Upper lobe of right lung (tissue), 1 donor: ENCODE results near the gene EIF1. TPM values are rescaled to one million over a fixed set of nuclear protein-coding genes. Genes with fewer than 3 reads are reported as not detected.

Experiments used
- ATAC-seq: fragments of 200-7000 bp; cut with Tn5 transposase; one replicate; pipeline ENCODE4 v1.9.1; 2020; ENCODE audit warnings: mild to moderate bottlenecking, moderate library complexity
- DNase-seq: peaks from one replicate; pipeline ENCODE4 v3.0.0-alpha.2; 2020
- H3K27ac ChIP-seq: fragments of 200-600 bp; one replicate; pipeline ENCODE4 v1.8.0; 2022
- H3K27me3 ChIP-seq: fragments of 200-600 bp; one replicate; pipeline ENCODE4 v1.8.0; 2022; ENCODE audit warnings: mild to moderate bottlenecking
- H3K36me3 ChIP-seq: fragments of 200-600 bp; one replicate; pipeline ENCODE4 v1.8.0; 2022
- H3K4me1 ChIP-seq: fragments of 200-600 bp; one replicate; pipeline ENCODE4 v1.8.0; 2022
- H3K4me3 ChIP-seq: fragments of 200-600 bp; one replicate; pipeline ENCODE4 v1.8.0; 2022; ENCODE audit warnings: mild to moderate bottlenecking
- H3K9me3 ChIP-seq: fragments of 200-600 bp; one replicate; pipeline ENCODE4 v1.8.0; 2022
- CTCF ChIP-seq: fragments of 200-600 bp; IDR thresholded peaks from one replicate; pipeline ENCODE4 v1.8.0; 2022; ENCODE audit warnings: antibody characterized with exemption
- intact Hi-C: fragments of 100-400 bp; cut with DNase I; formaldehyde crosslinking; loops from one replicate; pipeline ENCODE4 v1.11.0; 2022
- total RNA-seq: library from RNA; stranded (reverse); fragmentation: NEBNext Ultra II Directional; extraction: Animal tissue kit (Norgen Biotek cat#: 25700); gene quantifications from one replicate; pipeline ENCODE4 v1.2.1, GENCODE V29; 2021
- donor health status: DM: no; HTN: yes; CAD: no; lungs with severe emphysema.

EIF1 gene
- total RNA-seq, 1 donor from 2014 or later = 974 TPM

- Histone ChIP-seq H3K4me3 (peak overlapping the region; percentile 81), H3K27ac (peak overlapping the region; percentile 100), H3K9me3 (no peaks in the 10 kb centered on the region), H3K4me1 (peaks cover 22% of the 10 kb centered on the region), H3K27me3 (no peaks in the 10 kb centered on the region), H3K36me3 (peaks cover 37% of the 10 kb centered on the region)
- peak; percentile 74 for DNase-seq
- intact Hi-C loops = no loop called here
- peak; percentile 0 for ATAC-seq
- TF ChIP-seq CTCF = peak; percentile 35
Observed at GRCh38 chr17:41687828-41688640, 651 bp upstream of the EIF1 start.

- Histone ChIP-seq H3K36me3 (peaks cover 54% of the 10 kb centered on the region), H3K9me3 (no peaks in the 10 kb centered on the region), H3K27me3 (no peaks in the 10 kb centered on the region), H3K4me3 (peak overlapping the region; percentile 81), H3K27ac (peak overlapping the region; percentile 100), H3K4me1 (peaks cover 22% of the 10 kb centered on the region)
- intact Hi-C loops = no loop called here
- DNase-seq (no peak), ATAC-seq (no peak)
- TF ChIP-seq CTCF = peak; percentile 62
Observed at GRCh38 chr17:41689497-41690299, 1.0 kb downstream of the EIF1 start.

GRCh38 chr17:41690497-41690896, 1.8 kb downstream of the EIF1 start:
- H3K27ac ChIP-seq = peak overlapping the region; percentile 100
- ATAC-seq = no peak
- intact Hi-C loops = no loop called here

GRCh38 chr17:41691031-41691777, 2.5 kb downstream of the EIF1 start:
- Histone ChIP-seq H3K27ac (peak overlapping the region; percentile 2), H3K36me3 (peaks cover 61% of the 10 kb centered on the region), H3K4me3 (peak overlapping the region; percentile 81), H3K4me1 (peaks cover 29% of the 10 kb centered on the region), H3K27me3 (no peaks in the 10 kb centered on the region), H3K9me3 (no peaks in the 10 kb centered on the region)
- no peak for DNase-seq
- ATAC-seq = no peak
- intact Hi-C loops = no loop called here
- TF ChIP-seq CTCF = no peak

More at GRCh38 chr17:41690497-41690896, 1.8 kb downstream of the EIF1 start:
- peak overlapping the region; percentile 81 for H3K4me3 ChIP-seq
- peaks cover 61% of the 10 kb centered on the region for H3K36me3 ChIP-seq
- H3K27me3 ChIP-seq = no peaks in the 10 kb centered on the region
- no peak for DNase-seq
- TF ChIP-seq CTCF = no peak
- no peaks in the 10 kb centered on the region for H3K9me3 ChIP-seq
- H3K4me1 ChIP-seq = peaks cover 22% of the 10 kb centered on the region

GRCh38 chr17:41692722-41693521, 4.2 kb downstream of the EIF1 start:
- TF ChIP-seq CTCF = no peak
- intact Hi-C loops = no loop called here
- no peak overlapping the region for H3K4me3 ChIP-seq

More at GRCh38 chr17:41692722-41693521, 4.2 kb downstream of the EIF1 start:
- Histone ChIP-seq H3K27ac (no peak overlapping the region), H3K27me3 (no peaks in the 10 kb centered on the region), H3K9me3 (no peaks in the 10 kb centered on the region), H3K4me1 (peaks cover 32% of the 10 kb centered on the region), H3K36me3 (peaks cover 61% of the 10 kb centered on the region)
- DNase-seq (no peak), ATAC-seq (no peak)
